Left ventricle myocardium inferior (tissue), 1 donor: ENCODE results near the gene RPSA. TPM values are rescaled to one million over a fixed set of nuclear protein-coding genes. Genes with fewer than 3 reads are reported as not detected.
A peak's percentile ranks its signal among the peaks of the same experiment; 100 is the strongest.
"Not testable (repeated sequence)": the region's sequence is repeated elsewhere in the genome, so short reads cannot be mapped to it uniquely, and the experiment has no call there.

Experiments
- DNase-seq: peaks from one replicate; pipeline ENCODE4 v3.0.0-alpha.2; 2020
- H3K27ac ChIP-seq: fragments of 200-600 bp; replicated peaks from 2 replicates; pipeline ENCODE4 v1.8.0; 2021
- H3K27me3 ChIP-seq: fragments of 200-600 bp; 2 replicates; pipeline ENCODE4 v1.8.0; 2021; ENCODE audit warnings: low read depth
- H3K36me3 ChIP-seq: fragments of 200-600 bp; 2 replicates; pipeline ENCODE4 v1.8.0; 2021
- H3K4me1 ChIP-seq: fragments of 200-600 bp; 2 replicates; pipeline ENCODE4 v1.8.0; 2021
- H3K4me3 ChIP-seq: fragments of 200-600 bp; 2 replicates; pipeline ENCODE4 v1.8.0; 2021; ENCODE audit warnings: mild to moderate bottlenecking, moderate library complexity
- H3K9me3 ChIP-seq: fragments of 200-600 bp; replicated peaks from 2 replicates; pipeline ENCODE4 v1.8.0; 2021
- intact Hi-C: fragments of 100-400 bp; cut with micrococcal nuclease; formaldehyde crosslinking; loops from one replicate; pipeline ENCODE4 v1.11.0; 2022
- total RNA-seq: library from RNA; stranded (reverse); fragmentation: NEBNext Ultra II Directional; extraction: Animal tissue kit (Norgen Biotek cat#: 25700); gene quantifications from one replicate; pipeline ENCODE4 v1.2.1, GENCODE V29; 2021
- TF ChIP-seq, protein P1 (sequence below): fragments of 200-600 bp; IDR thresholded peaks from 2 replicates; pipeline ENCODE4 v1.8.0; 2021; ENCODE audit warnings: antibody characterized with exemption, mild to moderate bottlenecking, borderline replicate concordance
- donor health status: DM: no; HTN: yes; CAD: no; lungs with severe emphysema.

RPSA gene
- total RNA-seq, 1 donor from 2014 or later: 404 TPM

DNA sequence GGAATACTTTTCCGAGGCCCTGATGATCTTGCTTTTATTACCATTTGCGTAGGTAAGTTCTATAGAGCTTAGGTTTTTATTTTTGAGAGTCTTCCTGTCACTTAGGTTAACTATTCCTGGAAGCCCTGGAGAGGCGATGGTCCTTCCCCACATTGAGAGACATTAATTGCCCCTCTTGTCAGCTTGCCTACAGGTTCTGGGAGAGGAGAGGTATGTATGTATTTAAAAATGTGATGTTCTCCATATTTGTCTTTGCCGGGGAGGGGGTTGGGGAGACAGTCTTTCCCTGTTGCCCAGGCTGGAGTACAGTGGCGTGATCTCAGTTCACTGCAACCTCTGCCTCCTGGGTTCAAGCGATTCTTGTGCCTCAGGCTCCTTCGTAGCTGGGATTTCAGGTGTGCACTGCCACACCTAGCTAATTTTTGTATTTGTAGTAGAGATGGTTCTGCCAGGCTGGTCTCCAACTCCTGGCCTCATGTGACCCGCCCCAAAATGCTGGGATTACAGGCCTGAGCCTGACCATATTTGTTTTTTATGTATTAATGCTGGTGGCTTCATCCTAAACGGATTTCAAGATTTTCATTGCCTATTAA is 6.2 kb downstream of the RPSA start:
- Histone ChIP-seq H3K27ac (no peak overlapping the region), H3K4me3 (no peak overlapping the region), H3K4me1 (peaks cover 50% of the 10 kb centered on the region), H3K36me3 (peaks cover 65% of the 10 kb centered on the region), H3K27me3 (no peaks in the 10 kb centered on the region), H3K9me3 (no peaks in the 10 kb centered on the region)
- DNase-seq: no peak
- intact Hi-C loops: no loop called here
- TF ChIP-seq, protein P1, sequence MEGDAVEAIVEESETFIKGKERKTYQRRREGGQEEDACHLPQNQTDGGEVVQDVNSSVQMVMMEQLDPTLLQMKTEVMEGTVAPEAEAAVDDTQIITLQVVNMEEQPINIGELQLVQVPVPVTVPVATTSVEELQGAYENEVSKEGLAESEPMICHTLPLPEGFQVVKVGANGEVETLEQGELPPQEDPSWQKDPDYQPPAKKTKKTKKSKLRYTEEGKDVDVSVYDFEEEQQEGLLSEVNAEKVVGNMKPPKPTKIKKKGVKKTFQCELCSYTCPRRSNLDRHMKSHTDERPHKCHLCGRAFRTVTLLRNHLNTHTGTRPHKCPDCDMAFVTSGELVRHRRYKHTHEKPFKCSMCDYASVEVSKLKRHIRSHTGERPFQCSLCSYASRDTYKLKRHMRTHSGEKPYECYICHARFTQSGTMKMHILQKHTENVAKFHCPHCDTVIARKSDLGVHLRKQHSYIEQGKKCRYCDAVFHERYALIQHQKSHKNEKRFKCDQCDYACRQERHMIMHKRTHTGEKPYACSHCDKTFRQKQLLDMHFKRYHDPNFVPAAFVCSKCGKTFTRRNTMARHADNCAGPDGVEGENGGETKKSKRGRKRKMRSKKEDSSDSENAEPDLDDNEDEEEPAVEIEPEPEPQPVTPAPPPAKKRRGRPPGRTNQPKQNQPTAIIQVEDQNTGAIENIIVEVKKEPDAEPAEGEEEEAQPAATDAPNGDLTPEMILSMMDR: no peak

DNA sequence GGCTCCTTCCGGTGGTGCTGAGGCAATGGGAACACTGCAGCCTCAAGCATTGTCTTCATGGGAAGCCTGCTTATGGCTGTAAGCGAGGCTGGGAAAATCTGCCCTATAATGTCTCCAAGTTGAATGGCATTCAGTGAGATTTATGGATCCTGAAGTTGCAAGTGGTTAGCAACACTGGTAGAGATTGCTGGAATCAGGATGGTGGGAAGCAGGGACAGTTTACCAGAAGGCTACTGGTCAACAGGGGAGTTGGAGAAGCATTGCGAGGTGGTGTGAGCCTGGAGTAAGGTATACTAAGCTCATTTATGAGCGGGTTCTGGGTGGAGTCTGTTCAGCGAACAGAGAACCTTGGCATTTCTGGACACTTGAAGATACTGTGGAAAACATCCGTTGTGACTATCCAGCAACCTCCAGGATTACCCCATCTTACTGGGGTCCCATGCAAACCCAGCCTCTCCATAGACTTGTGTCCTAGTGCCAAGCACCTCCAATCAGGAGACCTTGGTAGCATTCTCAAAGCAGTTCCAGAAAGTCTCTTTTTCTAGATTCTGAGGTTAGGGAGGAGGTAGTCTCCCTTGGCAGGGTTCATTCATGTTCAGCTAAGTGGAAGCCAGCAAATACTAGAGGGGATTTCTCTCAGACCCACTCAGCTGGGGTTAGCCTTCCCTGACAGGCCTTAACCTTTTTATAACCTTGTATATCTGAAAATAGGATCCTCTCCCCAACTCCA is 7.3 kb downstream of the RPSA start:
- Histone ChIP-seq H3K4me3 (no peak overlapping the region), H3K4me1 (peaks cover 40% of the 10 kb centered on the region), H3K27ac (peak overlapping the region; percentile 57), H3K9me3 (no peaks in the 10 kb centered on the region), H3K36me3 (peaks cover 55% of the 10 kb centered on the region), H3K27me3 (no peaks in the 10 kb centered on the region)
- no peak for DNase-seq
- intact Hi-C loops: no loop called here
- TF ChIP-seq, protein P1: no peak

DNA sequence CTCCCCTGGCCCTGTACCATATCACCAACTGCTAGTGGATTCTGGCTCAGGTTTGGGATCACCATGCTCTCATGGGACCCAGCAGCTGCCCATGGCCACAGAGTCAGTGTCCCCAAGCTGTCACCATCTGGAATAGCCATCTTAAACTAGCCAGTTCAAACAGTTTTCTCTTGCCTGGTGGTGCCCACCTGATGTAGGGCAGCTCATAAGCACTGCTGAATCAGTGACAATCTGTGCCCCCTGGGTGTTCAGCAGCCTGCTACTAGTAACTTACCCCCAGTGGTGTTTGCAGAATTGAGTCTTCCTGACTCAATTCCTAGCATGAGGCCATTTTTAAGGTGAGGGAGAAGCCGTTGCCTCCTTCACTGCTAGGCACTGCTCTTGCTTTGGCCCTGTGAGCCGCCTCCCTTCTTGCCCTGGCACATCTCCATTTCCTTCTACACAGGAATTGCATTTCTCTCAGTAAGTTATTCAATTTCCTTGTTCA is 7.9 kb downstream of the RPSA start:
- H3K27ac ChIP-seq: peak overlapping the region; percentile 57

DNA sequence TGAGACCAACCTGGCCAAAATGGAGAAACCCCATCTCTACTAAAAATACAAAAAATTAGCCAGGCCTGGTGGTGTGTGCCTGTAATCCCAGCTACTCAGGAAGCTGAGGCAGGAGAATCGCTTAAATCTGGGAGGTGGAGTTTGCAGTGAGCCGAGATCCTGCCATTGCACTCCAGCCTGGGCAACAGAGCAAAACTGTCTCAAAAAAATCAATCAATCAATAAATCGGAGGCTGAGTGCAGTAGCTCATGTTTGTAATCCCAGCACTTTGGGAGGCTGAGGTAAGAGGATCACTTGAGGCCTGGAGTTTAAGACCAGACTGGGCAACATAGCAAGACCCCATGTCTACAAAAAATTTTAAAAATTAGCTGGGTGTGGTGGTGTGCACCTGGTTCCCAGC is 8.8 kb downstream of the RPSA start:
- H3K4me3 ChIP-seq, DNase-seq, intact Hi-C loops, H3K27me3 ChIP-seq, H3K9me3 ChIP-seq: not testable (repeated sequence)
- Histone ChIP-seq H3K4me1 (peaks cover 27% of the 10 kb centered on the region), H3K27ac (peak overlapping the region; percentile 57), H3K36me3 (peaks cover 41% of the 10 kb centered on the region)

More for the DNA sequence above, 7.9 kb downstream of the RPSA start:
- intact Hi-C loops: no loop called here
- H3K9me3 ChIP-seq: no peaks in the 10 kb centered on the region
- peaks cover 49% of the 10 kb centered on the region for H3K36me3 ChIP-seq
- DNase-seq: no peak
- TF ChIP-seq, protein P1: no peak
- no peak overlapping the region for H3K4me3 ChIP-seq
- peaks cover 34% of the 10 kb centered on the region for H3K4me1 ChIP-seq
- H3K27me3 ChIP-seq: no peaks in the 10 kb centered on the region

DNA sequence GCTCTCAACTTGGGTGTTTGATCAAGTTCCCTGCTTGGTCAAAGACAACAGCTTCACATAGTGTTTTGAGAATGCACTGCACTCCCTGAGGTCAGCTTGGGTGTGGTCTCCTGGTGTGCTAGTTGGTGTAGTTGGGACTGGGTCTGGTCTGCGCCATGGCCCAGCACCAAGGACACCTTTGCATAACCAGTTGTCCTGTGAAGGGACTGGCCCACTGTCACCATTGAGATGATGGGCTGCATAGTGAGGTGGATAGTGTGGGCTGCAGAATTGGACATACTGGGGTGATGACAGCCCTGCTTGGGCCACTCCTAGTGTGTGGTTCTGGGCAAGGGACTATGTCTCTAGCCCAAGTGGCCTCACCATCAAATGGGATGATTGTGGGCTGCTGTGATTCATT is 9.5 kb downstream of the RPSA start:
- no peak overlapping the region for H3K4me3 ChIP-seq
- TF ChIP-seq, protein P1: no peak
- no peak overlapping the region for H3K27ac ChIP-seq
- peaks cover 21% of the 10 kb centered on the region for H3K4me1 ChIP-seq
- peaks cover 34% of the 10 kb centered on the region for H3K36me3 ChIP-seq
- no peak for DNase-seq
- H3K9me3 ChIP-seq: no peaks in the 10 kb centered on the region
- intact Hi-C loops: no loop called here
- H3K27me3 ChIP-seq: no peaks in the 10 kb centered on the region

DNA sequence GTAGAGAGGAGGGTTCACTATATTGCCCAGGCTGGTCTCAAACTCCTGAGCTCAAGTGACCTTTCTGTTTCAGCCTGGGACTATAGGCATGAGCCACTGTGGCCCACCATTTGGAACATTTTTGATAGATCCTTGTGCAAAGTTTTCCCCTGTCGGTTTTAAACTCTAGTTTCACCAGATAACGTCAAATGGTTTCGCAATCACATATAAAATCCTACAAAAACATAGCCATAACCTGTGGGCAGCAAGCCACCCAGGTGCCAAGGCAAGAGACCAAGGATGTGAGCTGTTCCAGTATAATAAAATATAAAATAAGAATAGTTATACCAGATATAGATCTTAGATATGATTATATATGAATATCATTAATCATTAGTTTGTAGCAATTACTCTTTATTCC is 10.5 kb downstream of the RPSA start:
- H3K4me1 ChIP-seq: peaks cover 16% of the 10 kb centered on the region
- H3K4me3 ChIP-seq, H3K27ac ChIP-seq, DNase-seq, H3K9me3 ChIP-seq, H3K27me3 ChIP-seq: not testable (repeated sequence)
- intact Hi-C loops: loop anchor here (1.0 kb wide), 1 partner anchor 81 kb away; no protein-coding TSS in a partner anchor
- peaks cover 24% of the 10 kb centered on the region for H3K36me3 ChIP-seq

DNA sequence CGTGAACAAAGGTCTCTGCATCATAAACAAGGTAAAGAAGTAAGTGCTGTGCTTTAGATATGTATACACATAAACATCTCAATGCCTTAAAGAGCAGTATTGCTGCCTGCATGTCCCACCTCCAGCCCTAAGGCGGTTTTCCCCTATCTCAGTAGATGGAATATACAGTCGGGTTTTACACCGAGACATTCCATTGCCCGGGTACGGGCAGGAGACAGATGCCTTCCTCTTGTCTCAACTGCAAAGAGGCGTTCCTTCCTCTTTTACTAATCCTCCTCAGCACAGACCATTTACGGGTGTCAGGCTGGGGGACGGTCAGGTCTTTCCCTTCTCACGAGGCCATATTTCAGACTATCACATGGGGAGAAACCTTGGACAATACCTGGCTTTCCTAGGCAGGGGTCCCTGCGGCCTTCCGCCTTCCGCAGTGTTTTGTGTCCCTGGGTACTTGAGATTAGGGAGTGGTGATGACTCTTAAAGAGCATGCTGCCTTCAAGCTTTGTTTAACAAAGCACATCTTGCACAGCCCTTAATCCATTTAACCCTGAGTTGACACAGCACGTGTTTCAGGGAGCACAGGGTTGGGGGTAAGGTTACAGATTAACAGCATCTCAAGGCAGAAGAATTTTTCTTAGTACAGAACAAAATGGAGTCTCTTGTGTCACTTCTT is 12.2 kb downstream of the RPSA start:
- H3K27ac ChIP-seq, H3K27me3 ChIP-seq, H3K36me3 ChIP-seq, H3K9me3 ChIP-seq, H3K4me3 ChIP-seq, intact Hi-C loops, DNase-seq: not testable (repeated sequence)
- H3K4me1 ChIP-seq: peaks cover 14% of the 10 kb centered on the region
